ENCODE results near the gene KCNC4. TPM values are rescaled to one million over a fixed set of nuclear protein-coding genes. Genes with fewer than 3 reads are reported as not detected.
A peak's percentile ranks its signal among the peaks of the same experiment; 100 is the strongest.

Gene KCNC4
- total and polyA plus RNA-seq, 2 donors (not counting 1 experiment from before 2014, with no cell fraction given) = 0.66 to 0.76 TPM

DNA sequence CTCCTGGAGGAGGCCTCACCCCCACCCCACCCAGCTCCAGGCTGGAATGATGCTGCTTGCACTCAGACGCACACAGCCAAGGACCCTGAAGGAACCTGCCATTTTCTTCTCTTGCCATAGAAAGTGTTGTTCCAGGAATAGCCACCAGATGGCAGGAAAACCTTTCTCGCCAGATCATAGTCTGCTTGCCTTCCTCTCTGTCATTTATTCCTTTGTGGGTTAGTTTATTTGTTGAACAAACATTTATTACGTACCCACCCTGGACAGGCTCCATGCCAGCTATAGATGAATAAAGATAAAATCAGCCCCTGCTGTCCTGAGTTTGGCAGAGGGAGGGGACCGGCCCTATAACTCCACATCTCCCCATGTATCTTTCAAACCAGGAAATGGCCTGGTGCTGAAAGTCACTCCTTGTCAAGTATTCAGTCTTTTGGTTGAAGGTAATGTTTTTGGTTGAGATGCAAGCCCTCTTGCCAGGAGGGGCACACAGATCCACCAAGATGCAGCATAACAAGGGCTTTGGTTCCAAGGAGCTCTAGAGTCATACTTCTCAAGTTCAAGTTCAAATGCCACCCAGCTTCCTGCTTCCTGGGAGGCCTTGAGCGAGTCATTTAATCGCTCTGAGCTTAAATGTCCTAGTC lies 7.0 kb upstream of the KCNC4 start:
- Histone ChIP-seq H3K27me3 (ENCODE audit: control insufficient read depth, insufficient read depth, low read length) (no peaks in the 10 kb centered on the region), H4K20me1 (ENCODE audit: control insufficient read depth, extremely low read depth, insufficient read depth, low read length) (no peaks in the 10 kb centered on the region), H3K4me3 (replicated peaks in 1 of 4; ENCODE audit: control extremely low read depth in 1 of 4, insufficient read depth in 1 of 4, low read depth in 3 of 4, low read length in 4 of 4) (no peak overlapping the region), H2AFZ (ENCODE audit: low read length) (no peak overlapping the region), H3K79me2 (ENCODE audit: control insufficient read depth, insufficient read depth, low read length) (no peaks in the 10 kb centered on the region), H3K27ac (ENCODE audit: insufficient read depth, low read length) (no peak overlapping the region), H3K4me1 (ENCODE audit: control insufficient read depth, extremely low read depth, insufficient read depth, low read length) (peaks cover 2% of the 10 kb centered on the region), H3K4me2 (ENCODE audit: extremely low read depth, insufficient read depth, low read length) (no peak overlapping the region), H3K9me3 (ENCODE audit: control insufficient read depth, insufficient read depth, low read depth, low read length) (no peaks in the 10 kb centered on the region), H3K9ac (ENCODE audit: insufficient read depth, low read length) (no peak overlapping the region), H3K36me3 (ENCODE audit: control insufficient read depth, insufficient read depth, low read length) (no peaks in the 10 kb centered on the region)
- no peak for TF ChIP-seq EZH2 (IDR thresholded peaks at IDR 0.05; ENCODE audit: low read length, missing control alignments)
- TF ChIP-seq, protein P1, sequence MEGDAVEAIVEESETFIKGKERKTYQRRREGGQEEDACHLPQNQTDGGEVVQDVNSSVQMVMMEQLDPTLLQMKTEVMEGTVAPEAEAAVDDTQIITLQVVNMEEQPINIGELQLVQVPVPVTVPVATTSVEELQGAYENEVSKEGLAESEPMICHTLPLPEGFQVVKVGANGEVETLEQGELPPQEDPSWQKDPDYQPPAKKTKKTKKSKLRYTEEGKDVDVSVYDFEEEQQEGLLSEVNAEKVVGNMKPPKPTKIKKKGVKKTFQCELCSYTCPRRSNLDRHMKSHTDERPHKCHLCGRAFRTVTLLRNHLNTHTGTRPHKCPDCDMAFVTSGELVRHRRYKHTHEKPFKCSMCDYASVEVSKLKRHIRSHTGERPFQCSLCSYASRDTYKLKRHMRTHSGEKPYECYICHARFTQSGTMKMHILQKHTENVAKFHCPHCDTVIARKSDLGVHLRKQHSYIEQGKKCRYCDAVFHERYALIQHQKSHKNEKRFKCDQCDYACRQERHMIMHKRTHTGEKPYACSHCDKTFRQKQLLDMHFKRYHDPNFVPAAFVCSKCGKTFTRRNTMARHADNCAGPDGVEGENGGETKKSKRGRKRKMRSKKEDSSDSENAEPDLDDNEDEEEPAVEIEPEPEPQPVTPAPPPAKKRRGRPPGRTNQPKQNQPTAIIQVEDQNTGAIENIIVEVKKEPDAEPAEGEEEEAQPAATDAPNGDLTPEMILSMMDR (conservative IDR thresholded peaks at IDR 0.05 in 1 of 2, IDR thresholded peaks at IDR 0.05 in 1 of 2; ENCODE audit: low read depth in 1 of 2, low read length in 2 of 2) = peak; percentile 87 to 91
- DNase-seq (ENCODE audit: low read depth in 2 of 2) = peak; percentile 47 to 71

DNA sequence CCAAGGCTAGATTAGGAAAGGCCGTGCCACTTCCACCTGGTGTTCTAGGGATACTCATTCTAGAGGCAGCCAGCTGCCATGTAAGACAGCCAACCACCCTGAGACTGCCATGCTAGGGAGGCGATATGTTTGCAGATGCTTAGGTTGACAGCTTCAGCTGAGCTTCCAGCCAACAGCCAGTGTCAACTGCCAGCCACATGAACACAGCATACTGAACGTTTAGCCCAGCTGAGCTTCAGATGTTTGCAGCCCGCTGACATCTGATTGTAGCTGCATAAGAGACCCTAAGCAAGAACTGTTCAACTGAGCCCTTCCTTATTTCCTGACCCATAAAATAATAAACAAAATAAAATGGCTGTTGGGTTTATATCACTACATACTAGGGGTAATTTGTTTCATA lies 5.0 kb upstream of the KCNC4 start:
- no peaks in the 10 kb centered on the region for H3K79me2 ChIP-seq (ENCODE audit: control insufficient read depth, insufficient read depth, low read length)
- no peak for DNase-seq (ENCODE audit: low read depth in 2 of 2)
- H3K9ac ChIP-seq (ENCODE audit: insufficient read depth, low read length) = no peak overlapping the region
- H3K4me3 ChIP-seq (replicated peaks in 1 of 4; ENCODE audit: control extremely low read depth in 1 of 4, insufficient read depth in 1 of 4, low read depth in 3 of 4, low read length in 4 of 4) = no peak overlapping the region
- no peaks in the 10 kb centered on the region for H3K9me3 ChIP-seq (ENCODE audit: control insufficient read depth, insufficient read depth, low read depth, low read length)
- no peak overlapping the region for H3K27ac ChIP-seq (ENCODE audit: insufficient read depth, low read length)
- H3K4me1 ChIP-seq (ENCODE audit: control insufficient read depth, extremely low read depth, insufficient read depth, low read length) = peaks cover 4% of the 10 kb centered on the region
- no peaks in the 10 kb centered on the region for H3K27me3 ChIP-seq (ENCODE audit: control insufficient read depth, insufficient read depth, low read length)
- no peaks in the 10 kb centered on the region for H4K20me1 ChIP-seq (ENCODE audit: control insufficient read depth, extremely low read depth, insufficient read depth, low read length)
- H2AFZ ChIP-seq (ENCODE audit: low read length) = no peak overlapping the region
- H3K36me3 ChIP-seq (ENCODE audit: control insufficient read depth, insufficient read depth, low read length) = no peaks in the 10 kb centered on the region
- H3K4me2 ChIP-seq (ENCODE audit: extremely low read depth, insufficient read depth, low read length) = no peak overlapping the region
- TF ChIP-seq, protein P1 (conservative IDR thresholded peaks at IDR 0.05 in 1 of 2, IDR thresholded peaks at IDR 0.05 in 1 of 2; ENCODE audit: low read depth in 1 of 2, low read length in 2 of 2) = no peak
- no peak for TF ChIP-seq EZH2 (IDR thresholded peaks at IDR 0.05; ENCODE audit: low read length, missing control alignments)

DNA sequence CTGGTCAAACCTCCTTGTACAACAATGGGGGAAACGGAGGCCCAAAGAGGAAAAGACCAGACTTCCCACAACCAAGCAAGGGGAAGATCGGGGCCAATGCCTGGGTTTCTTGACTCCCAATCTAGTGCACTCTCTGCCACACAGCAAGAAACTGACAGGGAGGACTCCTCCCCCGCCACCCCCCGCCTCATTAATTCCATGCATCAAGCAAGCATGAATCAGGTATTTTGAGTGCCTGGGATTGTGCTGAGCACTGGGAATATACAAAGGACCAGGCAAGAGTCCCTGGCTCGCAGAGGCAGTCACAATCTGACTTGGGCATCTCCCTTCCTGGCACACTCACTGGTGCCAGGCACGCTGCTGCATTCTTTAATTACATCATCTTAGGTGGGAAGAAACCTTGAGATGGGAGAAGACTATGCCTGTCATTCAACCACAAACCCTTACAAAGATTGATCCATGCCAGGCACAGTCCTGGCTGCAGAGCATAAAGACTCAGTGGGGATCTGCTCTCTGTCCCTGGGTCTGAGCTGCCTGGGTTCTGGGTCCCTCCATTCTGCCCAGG lies 4.4 kb upstream of the KCNC4 start:
- no peak overlapping the region for H3K4me2 ChIP-seq (ENCODE audit: extremely low read depth, insufficient read depth, low read length)
- no peaks in the 10 kb centered on the region for H3K36me3 ChIP-seq (ENCODE audit: control insufficient read depth, insufficient read depth, low read length)
- peaks cover 4% of the 10 kb centered on the region for H3K4me1 ChIP-seq (ENCODE audit: control insufficient read depth, extremely low read depth, insufficient read depth, low read length)
- no peaks in the 10 kb centered on the region for H3K9me3 ChIP-seq (ENCODE audit: control insufficient read depth, insufficient read depth, low read depth, low read length)
- H3K9ac ChIP-seq (ENCODE audit: insufficient read depth, low read length) = no peak overlapping the region
- H3K27me3 ChIP-seq (ENCODE audit: control insufficient read depth, insufficient read depth, low read length) = no peaks in the 10 kb centered on the region
- TF ChIP-seq, protein P1 (conservative IDR thresholded peaks at IDR 0.05 in 1 of 2, IDR thresholded peaks at IDR 0.05 in 1 of 2; ENCODE audit: low read depth in 1 of 2, low read length in 2 of 2) = no peak
- TF ChIP-seq EZH2 (IDR thresholded peaks at IDR 0.05; ENCODE audit: low read length, missing control alignments) = no peak
- no peak overlapping the region for H3K27ac ChIP-seq (ENCODE audit: insufficient read depth, low read length)
- H3K79me2 ChIP-seq (ENCODE audit: control insufficient read depth, insufficient read depth, low read length) = no peaks in the 10 kb centered on the region
- H4K20me1 ChIP-seq (ENCODE audit: control insufficient read depth, extremely low read depth, insufficient read depth, low read length) = no peaks in the 10 kb centered on the region
- H3K4me3 ChIP-seq (replicated peaks in 1 of 4; ENCODE audit: control extremely low read depth in 1 of 4, insufficient read depth in 1 of 4, low read depth in 3 of 4, low read length in 4 of 4) = no peak overlapping the region
- no peak overlapping the region for H2AFZ ChIP-seq (ENCODE audit: low read length)
- no peak for DNase-seq (ENCODE audit: low read depth in 2 of 2)
